Measurements from ENCODE around the gene MT1E.
"Not testable (repeated sequence)": the region's sequence is repeated elsewhere in the genome, so short reads cannot be mapped to it uniquely, and the experiment has no call there.

MT1E gene

GRCh38 chr16:56672761-56673536, 47.4 kb downstream of the MT1E start:
- no peak for DNase-seq

GRCh38 chr16:56673921-56674320, 48.3 kb downstream of the MT1E start:
- DNase-seq = no peak

GRCh38 chr16:56674570-56674969, 49.0 kb downstream of the MT1E start:
- not testable (repeated sequence) for DNase-seq

GRCh38 chr16:56675685-56676210, 50.2 kb downstream of the MT1E start:
- DNase-seq = peak; percentile 83

Measured in activated CD8-positive, alpha-beta memory T cell treated with anti-CD3 and anti-CD28 coated beads for 24 hours (primary cell).